ENCODE results near the gene MIGA2.
"Not testable (repeated sequence)": the region's sequence is repeated elsewhere in the genome, so short reads cannot be mapped to it uniquely, and the experiment has no call there.

MIGA2 gene

DNA sequence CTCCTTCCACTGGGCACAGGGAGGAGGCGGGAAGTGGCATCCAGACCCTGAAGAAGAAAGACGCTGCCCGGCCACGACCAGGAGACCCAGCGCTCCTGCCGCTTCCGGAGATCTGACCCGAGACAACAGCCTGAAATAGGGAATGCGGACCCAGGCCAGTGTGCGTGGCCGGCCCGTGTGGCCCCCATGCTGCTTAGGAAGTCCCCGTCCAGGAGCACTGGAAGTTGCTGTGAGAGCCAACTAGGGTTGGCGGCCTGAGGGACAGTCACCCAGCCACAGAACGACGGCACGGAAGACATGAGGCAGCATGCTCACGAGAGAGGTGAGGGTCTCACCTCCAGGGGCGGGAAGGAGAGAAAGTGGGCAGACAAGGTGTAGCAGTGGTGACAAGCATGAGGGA lies 25.3 kb upstream of the MIGA2 start:
- no peak for DNase-seq

- no peak for DNase-seq
These were observed 24.7 kb upstream of the MIGA2 start for GRCh38 chr9:129011761-129012181.

DNA sequence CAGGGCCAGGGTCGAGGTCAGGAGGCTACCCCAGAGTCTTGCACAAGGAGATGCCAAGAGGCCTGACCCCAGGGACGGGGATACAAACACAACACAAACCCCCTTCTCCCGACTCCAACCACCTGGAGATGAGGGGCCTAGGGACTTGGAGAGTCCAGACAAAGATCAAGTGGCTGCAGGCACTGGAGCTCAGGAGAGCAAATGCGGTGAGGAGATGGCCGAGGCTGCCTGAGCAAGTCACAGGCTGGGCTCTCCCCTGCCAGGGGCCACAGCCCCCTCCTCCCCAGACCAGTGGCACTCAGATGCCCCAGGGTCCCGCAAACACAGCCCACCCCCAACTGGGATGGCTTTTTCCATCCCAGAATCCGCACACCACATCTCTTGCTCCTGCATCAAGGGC lies 24.1 kb upstream of the MIGA2 start:
- no peak for DNase-seq

DNA sequence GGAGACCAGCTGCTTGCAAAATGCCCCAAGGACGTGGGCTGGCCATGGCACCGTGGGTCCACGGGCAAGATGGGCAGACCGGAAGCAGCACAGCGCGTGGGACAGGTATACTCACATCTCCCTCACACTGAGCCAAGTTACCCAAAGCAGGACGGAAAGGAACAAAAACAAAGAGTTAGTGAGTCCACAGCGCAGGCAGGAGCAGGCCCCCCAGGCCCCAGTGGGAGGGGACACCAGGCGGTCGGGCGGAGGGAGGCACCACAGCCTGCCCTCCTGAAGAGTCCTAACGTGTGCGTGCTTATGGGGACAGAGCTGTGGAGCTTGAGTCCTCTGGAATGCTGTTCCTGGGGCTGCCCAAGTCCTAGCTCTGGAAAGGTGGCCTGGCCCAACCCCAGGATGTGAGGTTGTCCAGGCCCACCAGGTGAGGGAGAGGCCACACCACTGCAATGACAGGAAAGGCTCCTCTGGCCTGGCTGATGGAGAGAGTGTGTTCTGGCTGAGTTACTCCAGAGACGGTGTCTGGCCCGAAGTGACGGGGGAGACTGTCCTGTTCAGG lies 23.5 kb upstream of the MIGA2 start:
- DNase-seq = no peak

- no peak for DNase-seq
These were observed 22.8 kb upstream of the MIGA2 start for GRCh38 chr9:129013674-129014073.

GRCh38 chr9:129014124-129014523 lies 22.3 kb upstream of the MIGA2 start:
- no peak for DNase-seq

DNA sequence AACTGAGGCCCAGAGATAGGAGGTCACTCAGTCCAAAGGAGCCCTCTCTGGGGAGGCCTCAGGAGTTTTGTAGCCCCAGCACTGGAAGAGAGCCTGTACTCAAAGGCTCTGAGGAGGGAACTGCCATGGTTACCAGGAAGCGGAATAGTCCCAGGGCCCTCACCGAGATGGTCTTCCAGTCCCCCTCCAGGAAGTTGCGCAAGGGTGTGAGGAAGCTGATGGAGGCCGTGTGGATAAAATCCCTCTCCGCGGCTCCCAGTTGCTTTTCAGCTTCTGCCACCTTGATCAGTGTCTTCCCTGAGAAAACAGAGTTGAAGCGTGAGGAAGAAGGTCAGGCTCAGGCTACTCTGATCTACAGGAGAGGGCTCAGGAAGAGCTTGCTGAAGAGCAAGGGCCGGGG lies 21.8 kb upstream of the MIGA2 start:
- DNase-seq = no peak

DNA sequence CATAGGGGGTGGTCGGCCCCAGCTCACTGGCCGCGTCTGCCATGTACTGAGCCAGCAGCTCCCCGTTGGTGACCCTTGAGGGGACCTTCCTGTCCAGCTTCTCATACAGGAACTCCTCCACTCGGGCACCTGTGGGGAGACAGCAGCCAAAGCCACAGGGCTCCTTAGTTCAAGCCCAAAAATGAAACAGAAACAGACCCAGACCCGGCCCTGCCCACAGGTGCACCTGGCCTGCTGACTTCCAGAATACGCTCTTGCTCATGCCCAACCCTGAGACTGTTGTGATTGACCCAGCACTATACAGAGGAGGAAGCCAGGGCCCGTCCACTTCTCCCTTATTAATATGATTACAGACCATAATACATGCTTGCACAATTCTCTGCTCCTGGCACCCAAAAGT lies 15.3 kb upstream of the MIGA2 start:
- DNase-seq = no peak

DNA sequence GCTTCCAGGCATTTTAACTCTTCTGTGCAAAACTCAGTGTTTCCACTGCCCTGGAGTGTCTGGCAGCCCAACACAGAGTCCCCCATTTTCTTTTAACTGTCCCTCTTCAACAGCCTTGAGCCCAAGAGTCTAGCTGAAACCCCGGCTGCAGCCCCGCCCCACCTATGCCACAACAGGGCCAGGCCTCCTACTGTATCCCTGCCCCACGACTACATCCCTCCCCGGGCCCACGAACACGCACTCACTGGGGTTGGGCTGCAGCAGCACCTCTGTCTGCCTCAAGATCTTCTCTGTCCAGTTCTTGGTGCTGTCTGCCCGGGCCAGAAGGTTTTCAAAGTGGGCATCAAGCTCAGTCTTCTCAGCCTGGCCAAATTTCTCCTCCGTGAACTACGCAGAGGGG lies 14.4 kb upstream of the MIGA2 start:
- DNase-seq = no peak

GRCh38 chr9:129023036-129023907 lies 13.2 kb upstream of the MIGA2 start:
- peak in 21 of 56 donors; percentile 14 to 63 (median 30) for DNase-seq

DNA sequence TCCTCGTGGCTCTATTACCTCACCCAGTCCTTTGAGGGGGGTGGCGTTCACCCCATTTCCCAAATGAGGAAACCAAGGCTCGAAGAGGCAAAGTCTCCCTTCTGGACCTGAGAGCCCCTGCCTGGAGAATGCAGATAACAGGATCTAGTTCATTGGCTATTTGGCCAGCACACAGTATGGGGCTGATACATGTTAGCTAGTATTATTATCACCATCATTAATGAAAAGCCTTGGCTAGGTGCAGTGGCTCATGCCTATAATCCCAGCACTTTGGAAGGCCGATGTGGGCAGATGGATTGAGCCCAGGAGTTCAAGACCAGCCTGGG lies 12.6 kb upstream of the MIGA2 start:
- DNase-seq = no peak

- DNase-seq = peak in 32 of 56 donors; percentile 9 to 69 (median 47)
These were observed 9.8 kb upstream of the MIGA2 start for GRCh38 chr9:129026442-129027223.

GRCh38 chr9:129027224-129027684 lies 9.2 kb upstream of the MIGA2 start:
- no peak for DNase-seq

DNA sequence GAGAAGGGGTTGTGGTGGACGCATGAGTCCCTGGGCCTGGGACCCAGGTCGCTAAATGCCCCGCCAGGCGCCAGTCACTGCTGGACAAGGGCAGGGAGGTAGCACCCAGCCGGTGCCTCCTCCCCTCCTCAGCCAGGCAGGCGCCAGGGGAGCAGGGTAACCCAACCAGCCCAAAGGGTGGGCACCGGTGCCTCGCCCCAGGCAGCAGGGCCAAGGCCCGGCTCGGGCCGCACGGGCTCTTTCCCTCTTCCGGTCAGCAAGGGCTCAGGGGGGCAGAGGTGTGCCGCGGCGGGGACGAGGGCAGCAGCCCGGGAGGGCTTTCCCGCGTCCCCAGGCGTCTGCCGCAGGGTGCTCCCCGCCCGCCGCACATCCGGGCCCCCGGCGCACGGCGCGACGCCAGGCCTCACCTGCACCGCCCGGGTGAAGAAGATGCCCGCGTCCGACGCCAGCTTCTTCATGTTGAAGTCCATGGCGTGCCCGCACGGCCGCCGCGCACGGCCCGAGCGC lies 8.7 kb upstream of the MIGA2 start:
- peak in 15 of 56 donors; percentile 48 to 83 (median 68) for DNase-seq

- DNase-seq = peak; percentile 53 to 100 (median 97)
These were observed 8.0 kb upstream of the MIGA2 start, which contains the start of gene SH3GLB2 for GRCh38 chr9:129028192-129028966. TSS of gene SH3GLB2 (minus strand) at chr9:129028331. CDS start at chr9:129028154, 177 bp downstream.

GRCh38 chr9:129030191-129030590 lies 6.2 kb upstream of the MIGA2 start:
- DNase-seq = no peak

DNA sequence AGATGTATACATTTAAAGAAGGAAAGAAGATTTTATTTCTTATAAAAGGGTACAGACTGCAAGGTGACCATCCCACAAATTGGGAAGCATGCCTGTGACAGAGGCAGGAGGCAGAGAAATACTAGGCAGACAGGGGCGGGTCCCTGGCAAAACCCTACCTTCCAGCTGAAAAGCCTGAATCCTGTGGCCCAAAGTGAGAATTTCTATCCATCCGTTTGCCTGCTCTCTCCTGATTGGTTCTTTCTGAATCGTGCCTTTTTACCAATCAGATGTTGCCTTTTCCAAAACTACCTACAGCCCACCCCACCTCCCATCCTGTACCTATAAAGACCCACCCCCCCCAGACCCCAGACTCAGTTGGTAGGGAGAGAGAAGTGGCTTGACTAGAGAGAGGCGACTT lies 4.9 kb upstream of the MIGA2 start:
- DNase-seq = no peak

GRCh38 chr9:129032541-129033159 lies 3.8 kb upstream of the MIGA2 start:
- no peak for DNase-seq

GRCh38 chr9:129033216-129033615 lies 3.2 kb upstream of the MIGA2 start:
- no peak for DNase-seq

DNA sequence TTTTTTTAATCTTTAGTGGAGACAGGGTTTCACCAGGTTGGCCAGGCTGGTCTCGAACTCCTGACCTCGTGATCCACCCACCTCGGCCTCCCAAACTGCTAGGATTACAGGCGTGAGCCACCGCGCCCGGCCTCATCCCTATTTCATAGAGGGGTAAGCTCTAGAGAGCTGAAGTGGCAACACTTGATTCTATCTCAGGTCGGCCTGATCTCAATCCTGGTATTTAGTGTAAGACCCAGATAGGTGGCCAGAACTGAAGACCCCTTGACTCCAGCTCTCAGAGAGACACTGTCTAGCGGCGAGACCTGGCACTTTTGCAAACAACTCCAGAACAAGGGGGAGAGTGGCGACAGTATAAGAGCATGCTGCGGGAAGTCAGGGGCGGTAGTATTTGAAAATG lies 588 bp upstream of the MIGA2 start:
- DNase-seq = not testable (repeated sequence)
